Neural cell (in vitro differentiated cells): ENCODE data around the gene ADPRM.

Source experiments
- CTCF ChIP-seq: fragments of 450-650 bp; IDR thresholded peaks from 2 replicates; pipeline ENCODE4 v1.5.1; 2014; ENCODE audit warnings: antibody characterized with exemption, mild to moderate bottlenecking, moderate library complexity; ENCODE audit not compliant: poor library complexity, severe bottlenecking
- SMC3 ChIP-seq: fragments of 450-650 bp; conservative IDR thresholded peaks from 2 replicates; pipeline ENCODE4 v1.6.1; 2014; ENCODE audit warnings: antibody characterized with exemption, mild to moderate bottlenecking, moderate library complexity; ENCODE audit not compliant: poor library complexity

- TF ChIP-seq CTCF (no peak), SMC3 (no peak)
These were observed 44.2 kb downstream of the ADPRM start for GRCh38 chr17:10741416-10742135.
